HepG2 (cell line): ENCODE measurements around the gene SLC22A23. TPM values are rescaled to one million over a fixed set of nuclear protein-coding genes. Genes with fewer than 3 reads are reported as not detected.

ENCODE experiments used
- HES4 ChIP-seq: sonication (generic); formaldehyde crosslinking; IDR thresholded peaks from 2 replicates; pipeline ENCODE4 v1.9.0; 2021; ENCODE audit warnings: mild to moderate bottlenecking, missing genetic modification reagents, borderline replicate concordance
- HOXA7 ChIP-seq: sonication (generic); formaldehyde crosslinking; IDR thresholded peaks from 2 replicates; pipeline ENCODE4 v1.8.1; 2022; ENCODE audit warnings: mild to moderate bottlenecking, missing genetic modification reagents, moderate library complexity
- MAX ChIP-seq: IDR thresholded peaks from 2 replicates; pipeline ENCODE4 v1.6.1; 2012; ENCODE audit warnings: inconsistent platforms
- MEIS2 ChIP-seq: sonication (generic); formaldehyde crosslinking; IDR thresholded peaks from 2 replicates; pipeline ENCODE4 v1.9.0; 2021; ENCODE audit warnings: mild to moderate bottlenecking, missing genetic modification reagents
- MNT ChIP-seq: fragments of 450-650 bp; IDR thresholded peaks from 2 replicates; pipeline ENCODE4 v1.6.1; 2016
- MXI1 ChIP-seq: IDR thresholded peaks from 3 replicates; pipeline ENCODE4 v1.6.1; 2012; ENCODE audit warnings: low read depth, low read length, inconsistent platforms, borderline replicate concordance
- POGK ChIP-seq: sonication (generic); formaldehyde crosslinking; conservative IDR thresholded peaks from 2 replicates; pipeline ENCODE4 v1.8.0; 2022; ENCODE audit warnings: mild to moderate bottlenecking, moderate library complexity, missing genetic modification reagents
- SALL2 ChIP-seq: sonication (generic); formaldehyde crosslinking; IDR thresholded peaks from 2 replicates; pipeline ENCODE4 v1.8.1; 2023; ENCODE audit warnings: mild to moderate bottlenecking, missing genetic modification reagents, inconsistent platforms
- SMAD9 ChIP-seq: sonication (generic); formaldehyde crosslinking; IDR thresholded peaks from 2 replicates; pipeline ENCODE4 v1.5.1; 2020; ENCODE audit warnings: mild to moderate bottlenecking, missing genetic modification reagents
- TCF7L2 ChIP-seq: IDR thresholded peaks from 2 replicates; pipeline ENCODE4 v1.6.1; 2011; ENCODE audit warnings: mild to moderate bottlenecking, low read depth, low read length, moderate library complexity
- TMF1 ChIP-seq: sonication (generic); formaldehyde crosslinking; IDR thresholded peaks from 2 replicates; pipeline ENCODE4 v1.8.1; 2022; ENCODE audit warnings: low read depth, missing genetic modification reagents
- ZBTB42 ChIP-seq: sonication (generic); formaldehyde crosslinking; IDR thresholded peaks from 2 replicates; pipeline ENCODE4 v1.5.0; 2020; ENCODE audit warnings: mild to moderate bottlenecking, missing genetic modification reagents
- ZBTB43 ChIP-seq: sonication (generic); formaldehyde crosslinking; conservative IDR thresholded peaks from 2 replicates; pipeline ENCODE4 v1.4.0; 2020; ENCODE audit warnings: missing genetic modification reagents
- ZFP1 ChIP-seq: IDR thresholded peaks from 2 replicates; pipeline ENCODE4 v1.6.1; 2016
- ZNF101 ChIP-seq: sonication (generic); formaldehyde crosslinking; IDR thresholded peaks from 2 replicates; pipeline ENCODE4 v1.4.0; 2020; ENCODE audit warnings: mild to moderate bottlenecking, low read depth, missing genetic modification reagents, borderline replicate concordance
- ZNF24 ChIP-seq: fragments of 450-650 bp; IDR thresholded peaks from 2 replicates; pipeline ENCODE4 v1.6.1; 2017; ENCODE audit warnings: antibody characterized with exemption, mild to moderate bottlenecking
- ZNF253 ChIP-seq: sonication (generic); formaldehyde crosslinking; IDR thresholded peaks from 2 replicates; pipeline ENCODE4 v1.8.0; 2022; ENCODE audit warnings: mild to moderate bottlenecking, missing genetic modification reagents, borderline replicate concordance
- ZNF383 ChIP-seq: sonication (generic); formaldehyde crosslinking; IDR thresholded peaks from 2 replicates; pipeline ENCODE4 v1.4.0; 2020; ENCODE audit warnings: missing genetic modification reagents, mild to moderate bottlenecking, borderline replicate concordance
- ZNF547 ChIP-seq: sonication (generic); formaldehyde crosslinking; IDR thresholded peaks from 2 replicates; pipeline ENCODE4 v1.5.1; 2020; ENCODE audit warnings: mild to moderate bottlenecking, missing genetic modification reagents
- ZNF550 ChIP-seq: sonication (generic); formaldehyde crosslinking; IDR thresholded peaks from 2 replicates; pipeline ENCODE4 v1.4.0; 2020; ENCODE audit warnings: mild to moderate bottlenecking, missing genetic modification reagents, borderline replicate concordance
- ZNF747 ChIP-seq: sonication (generic); formaldehyde crosslinking; IDR thresholded peaks from 2 replicates; pipeline ENCODE4 v1.8.1; 2023; ENCODE audit warnings: missing genetic modification reagents, mild to moderate bottlenecking, borderline replicate concordance
- polyA plus RNA-seq, 8 experiments: library from polyadenylated mRNA; depleted of rRNA in 3 of 8; stranded (reverse) in 7 of 8; unstranded in 1 of 8; fragments of >200 nt; fragmentation: Illumina TruSeq in 4 of 8; extraction: Trizol in 4 of 8; gene quantifications; 2 replicates each; pipeline versions ENCODE4 v1.2.1 to v1.2.3, GENCODE V29; 2011 to 2016; ENCODE audit warnings: low read depth in 4 of 8, missing spikeins in 1 of 8, mixed read lengths in 1 of 8; ENCODE audit not compliant: insufficient read depth in 1 of 8
- total RNA-seq, 5 experiments: library from RNA; depleted of rRNA; stranded (reverse); fragments of >200 nt; fragmentation: Illumina TruSeq; extraction: Trizol; gene quantifications; 2 replicates each; pipeline ENCODE4 v1.2.3, GENCODE V29; 2016; ENCODE audit warnings: low read depth in 1 of 5
- TF ChIP-seq, protein P1 (sequence below): sonication (generic); formaldehyde crosslinking; IDR thresholded peaks from 2 replicates; pipeline ENCODE4 v1.5.0; 2020; ENCODE audit warnings: mild to moderate bottlenecking, missing genetic modification reagents

SLC22A23 gene
- total and polyA plus RNA-seq, 2 of the 13 experiments (the other 11 are each of a cell fraction or from before 2014, with no cell fraction given): 11.8 to 17.5 TPM

DNA sequence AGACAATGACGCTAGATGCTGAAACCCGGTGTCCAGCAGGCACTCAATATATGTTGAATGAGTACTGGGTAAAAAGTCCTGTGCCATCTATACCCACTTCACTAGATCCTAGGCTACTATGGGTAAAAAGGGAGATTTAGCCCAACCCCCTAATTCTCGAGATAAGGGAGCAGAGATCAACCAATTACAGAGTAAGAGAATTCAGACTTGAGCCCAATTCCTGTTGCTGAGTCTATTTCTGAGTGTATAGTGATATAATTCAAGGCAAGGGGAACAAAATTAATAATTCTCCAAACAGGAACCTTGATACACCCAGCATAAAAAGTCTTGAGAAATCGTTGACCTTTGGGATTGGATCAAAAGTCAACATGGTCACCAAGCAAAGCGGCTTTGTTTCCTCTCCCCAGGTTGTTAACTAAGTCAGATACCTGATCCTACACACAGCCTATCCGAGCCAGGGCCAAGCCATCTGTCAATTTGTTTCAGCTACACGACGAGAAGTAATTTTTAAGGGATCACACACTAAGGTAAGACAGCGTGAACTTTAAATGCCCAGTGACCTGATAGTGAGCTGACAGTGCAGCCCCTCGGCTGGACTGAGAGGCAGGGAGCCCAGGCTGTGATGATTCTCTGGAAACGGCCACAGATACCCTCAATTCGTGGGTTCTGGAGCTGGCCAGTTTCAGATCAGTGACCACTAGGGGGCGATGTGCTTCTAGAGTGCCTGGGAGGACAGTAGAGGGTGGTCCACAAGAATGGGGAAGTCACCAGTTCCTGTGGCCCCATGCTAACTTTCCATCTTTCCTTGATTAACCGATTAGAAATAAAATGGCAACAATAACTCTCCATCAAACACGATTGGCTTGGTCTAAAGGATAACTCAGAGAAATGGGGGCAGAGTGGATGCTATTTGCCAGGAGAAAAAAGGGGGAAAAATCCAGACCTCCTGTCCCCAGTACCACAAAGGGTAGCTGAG is 46.2 kb downstream of the SLC22A23 start (continued):
- TF ChIP-seq POGK (CRISPR knock-in tag) (0 out of 2 replicates have a peak, but pooled peaks have one; percentile 42), SMAD9 (CRISPR knock-in tag) (no peak), MXI1 (0 out of 3 replicates have a peak, but pooled peaks have one; percentile 35), HOXA7 (CRISPR knock-in tag) (no peak), ZBTB42 (no peak), SALL2 (CRISPR knock-in tag) (peak; percentile 47; the same call in 1 of the 2 replicates), ZNF24 (0 out of 2 replicates have a peak, but pooled peaks have one; percentile 50), ZNF747 (CRISPR knock-in tag) (no peak), ZNF101 (no peak), ZNF253 (no peak), ZNF550 (CRISPR knock-in tag) (no peak), MAX (peak; percentile 23; the same call in 1 of the 2 replicates), HES4 (CRISPR knock-in tag) (no peak), ZNF547 (CRISPR knock-in tag) (no peak), MNT (no peak), ZBTB43 (no peak; the same call in 1 of the 2 replicates), TCF7L2 (no peak), ZFP1 (CRISPR knock-in tag) (0 out of 2 replicates have a peak, but pooled peaks have one; percentile 36), ZNF383 (no peak), TMF1 (CRISPR knock-in tag) (no peak), MEIS2 (CRISPR knock-in tag) (peak; percentile 74; the same call in 1 of the 2 replicates)
- TF ChIP-seq, protein P1, sequence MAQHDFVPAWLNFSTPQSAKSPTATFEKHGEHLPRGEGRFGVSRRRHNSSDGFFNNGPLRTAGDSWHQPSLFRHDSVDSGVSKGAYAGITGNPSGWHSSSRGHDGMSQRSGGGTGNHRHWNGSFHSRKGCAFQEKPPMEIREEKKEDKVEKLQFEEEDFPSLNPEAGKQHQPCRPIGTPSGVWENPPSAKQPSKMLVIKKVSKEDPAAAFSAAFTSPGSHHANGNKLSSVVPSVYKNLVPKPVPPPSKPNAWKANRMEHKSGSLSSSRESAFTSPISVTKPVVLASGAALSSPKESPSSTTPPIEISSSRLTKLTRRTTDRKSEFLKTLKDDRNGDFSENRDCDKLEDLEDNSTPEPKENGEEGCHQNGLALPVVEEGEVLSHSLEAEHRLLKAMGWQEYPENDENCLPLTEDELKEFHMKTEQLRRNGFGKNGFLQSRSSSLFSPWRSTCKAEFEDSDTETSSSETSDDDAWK (CRISPR knock-in tag): no peak
